Measurements from ENCODE around the gene TBC1D14.
"Not testable (repeated sequence)": the region's sequence is repeated elsewhere in the genome, so short reads cannot be mapped to it uniquely, and the experiment has no call there.

TBC1D14 gene

GRCh38 chr4:7076696-7077082, 167.1 kb downstream of the TBC1D14 start:
- in situ Hi-C loops (cut with HindIII; ENCODE audit: low pct_unique_long_range_greater_than_20kb, low sequenced_read_pairs) = no loop called here
- TF ChIP-seq JUND (IDR thresholded peaks at IDR 0.05; ENCODE audit: low read depth) = no peak
- no peak for DNase-seq (ENCODE audit: low read depth in 1 of 2, low spot score in 1 of 2)

- in situ Hi-C loops (cut with HindIII; ENCODE audit: low pct_unique_long_range_greater_than_20kb, low sequenced_read_pairs) = no loop called here
- no peak for DNase-seq (ENCODE audit: low read depth in 1 of 2, low spot score in 1 of 2)
- TF ChIP-seq JUND (IDR thresholded peaks at IDR 0.05; ENCODE audit: low read depth) = no peak
Observed at GRCh38 chr4:7077371-7077770, 167.7 kb downstream of the TBC1D14 start.

GRCh38 chr4:7078025-7078424, 168.4 kb downstream of the TBC1D14 start:
- in situ Hi-C loops (cut with HindIII; ENCODE audit: low pct_unique_long_range_greater_than_20kb, low sequenced_read_pairs) = no loop called here
- DNase-seq (ENCODE audit: low read depth in 1 of 2, low spot score in 1 of 2) = no peak
- TF ChIP-seq JUND (IDR thresholded peaks at IDR 0.05; ENCODE audit: low read depth) = no peak

- DNase-seq (ENCODE audit: low read depth in 1 of 2, low spot score in 1 of 2); in situ Hi-C loops (cut with HindIII; ENCODE audit: low pct_unique_long_range_greater_than_20kb, low sequenced_read_pairs): not testable (repeated sequence)
Observed at GRCh38 chr4:7079483-7079882, 169.9 kb downstream of the TBC1D14 start.

- DNase-seq (ENCODE audit: low read depth in 1 of 2, low spot score in 1 of 2); in situ Hi-C loops (cut with HindIII; ENCODE audit: low pct_unique_long_range_greater_than_20kb, low sequenced_read_pairs): not testable (repeated sequence)
Observed at GRCh38 chr4:7079909-7080308, 170.3 kb downstream of the TBC1D14 start.

Data from T47D (cell line).